Hematopoietic multipotent progenitor cell treated with erythropoietin and hydrocortisone succinate and interleukin-3 and kit ligand, for 4 days (in vitro differentiated cells): ENCODE measurements around the gene ALOX12.

Source experiments
- DNase-seq: peaks from one replicate; pipeline ENCODE4 v3.0.0-alpha.2; 2015

Gene ALOX12

GRCh38 chr17:7002288-7003047 lies 6.6 kb downstream of the ALOX12 start:
- DNase-seq, result no peak

GRCh38 chr17:7003745-7004144 lies 7.9 kb downstream of the ALOX12 start:
- DNase-seq, result no peak

- DNase-seq, result peak; percentile 90
Measured at GRCh38 chr17:7004398-7005253, 8.8 kb downstream of the ALOX12 start.

GRCh38 chr17:7005716-7006115 lies 9.9 kb downstream of the ALOX12 start:
- no peak for DNase-seq

- DNase-seq, result no peak
Measured at GRCh38 chr17:7007143-7007542, 11.3 kb downstream of the ALOX12 start.

- no peak for DNase-seq
Measured at GRCh38 chr17:7010523-7010922, 14.7 kb downstream of the ALOX12 start.

GRCh38 chr17:7011415-7011814 lies 15.6 kb downstream of the ALOX12 start:
- no peak for DNase-seq

- DNase-seq, result no peak
Measured at GRCh38 chr17:7011942-7012254, 16.0 kb downstream of the ALOX12 start.

- peak; percentile 99 for DNase-seq
Measured at GRCh38 chr17:7014261-7014994, 18.6 kb downstream of the ALOX12 start.

GRCh38 chr17:7014995-7015958 lies 19.4 kb downstream of the ALOX12 start:
- peak; percentile 77 for DNase-seq

GRCh38 chr17:7016418-7016817 lies 20.6 kb downstream of the ALOX12 start:
- no peak for DNase-seq

GRCh38 chr17:7016886-7017826 lies 21.3 kb downstream of the ALOX12 start:
- DNase-seq, result no peak

GRCh38 chr17:7017827-7018200 lies 22.0 kb downstream of the ALOX12 start:
- DNase-seq, result peak; percentile 73

- DNase-seq, result no peak
Measured at GRCh38 chr17:7018331-7018964, 22.6 kb downstream of the ALOX12 start.

GRCh38 chr17:7019367-7019766 lies 23.5 kb downstream of the ALOX12 start:
- DNase-seq, result no peak

GRCh38 chr17:7019839-7020519 lies 24.1 kb downstream of the ALOX12 start:
- no peak for DNase-seq

GRCh38 chr17:7020894-7021664 lies 25.2 kb downstream of the ALOX12 start:
- no peak for DNase-seq

GRCh38 chr17:7021993-7022778 lies 26.3 kb downstream of the ALOX12 start:
- peak; percentile 92 for DNase-seq
